ENCODE data around the gene HIPK2. TPM values are rescaled to one million over a fixed set of nuclear protein-coding genes. Genes with fewer than 3 reads are reported as not detected.

Gene HIPK2
- total RNA-seq, 4 donors from 2014 or later = 16.6 to 60.2 (median 35.1) TPM

DNA sequence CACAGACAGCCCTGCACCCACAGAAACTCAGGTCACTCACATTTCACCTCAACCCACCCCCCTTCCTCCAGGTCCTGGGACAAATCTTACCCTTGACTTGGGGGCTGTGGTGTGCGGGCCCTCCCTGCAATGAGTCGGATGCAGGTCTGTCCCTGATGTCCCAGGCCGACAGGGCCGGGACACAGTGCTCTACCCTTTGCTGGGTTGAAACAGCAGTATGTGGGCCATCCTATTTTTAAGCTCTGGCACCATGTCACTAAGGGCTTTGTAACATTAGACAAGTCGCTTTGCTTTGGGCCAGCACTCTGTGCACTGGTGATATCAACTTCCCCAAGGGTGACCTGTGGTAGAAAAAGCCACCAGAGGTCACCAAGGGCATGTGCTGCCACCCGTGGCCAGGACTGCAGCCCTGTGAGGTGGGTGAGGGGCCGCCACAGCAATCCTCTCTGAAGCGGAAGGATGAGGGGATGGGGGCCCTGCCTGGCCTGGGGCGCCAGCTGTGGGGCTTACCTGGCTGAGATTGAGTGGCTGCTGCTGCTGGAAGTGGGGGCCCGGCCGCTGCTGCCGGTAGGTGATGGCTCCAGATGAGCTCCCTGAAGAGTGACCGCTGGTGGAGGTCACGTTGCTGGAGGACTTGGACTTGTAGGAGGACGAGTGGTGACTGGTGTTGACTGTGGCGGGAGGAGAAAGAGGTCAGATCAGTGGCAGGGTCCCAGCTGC, 203.0 kb downstream of the HIPK2 start:
- no peak for DNase-seq
- H3K36me3 ChIP-seq = peaks cover 0 to 61% (median 0%) of the 10 kb centered on the region in 3 donors
- H3K4me1 ChIP-seq = no peaks in the 10 kb centered on the region
- H3K27ac ChIP-seq = no peak overlapping the region
- TF ChIP-seq CTCF (IDR thresholded peaks at IDR 0.05) = no peak
- TF ChIP-seq POLR2A (IDR thresholded peaks at IDR 0.05) = no peak
- no peaks in the 10 kb centered on the region for H3K9me3 ChIP-seq
- H3K4me3 ChIP-seq = no peak overlapping the region
- no peaks in the 10 kb centered on the region for H3K27me3 ChIP-seq

- Histone ChIP-seq H3K27ac (no peak overlapping the region), H3K4me3 (no peak overlapping the region), H3K4me1 (no peaks in the 10 kb centered on the region), H3K36me3 (peaks cover 0 to 67% (median 0%) of the 10 kb centered on the region in 3 donors), H3K27me3 (no peaks in the 10 kb centered on the region), H3K9me3 (no peaks in the 10 kb centered on the region)
- no peak for DNase-seq
- TF ChIP-seq POLR2A (IDR thresholded peaks at IDR 0.05) = no peak
- TF ChIP-seq CTCF (IDR thresholded peaks at IDR 0.05) = no peak
Measured at GRCh38 chr7:139573871-139574270, 203.9 kb downstream of the HIPK2 start.

- peaks cover 0 to 60% (median 0%) of the 10 kb centered on the region in 3 donors for H3K36me3 ChIP-seq
- no peak overlapping the region for H3K27ac ChIP-seq
- no peak for DNase-seq
- H3K4me1 ChIP-seq = no peaks in the 10 kb centered on the region
- no peak overlapping the region for H3K4me3 ChIP-seq
- H3K9me3 ChIP-seq = no peaks in the 10 kb centered on the region
- H3K27me3 ChIP-seq = no peaks in the 10 kb centered on the region
- TF ChIP-seq CTCF (IDR thresholded peaks at IDR 0.05) (no peak), POLR2A (IDR thresholded peaks at IDR 0.05) (no peak)
Measured at GRCh38 chr7:139572704-139573385, 205.0 kb downstream of the HIPK2 start.

DNA sequence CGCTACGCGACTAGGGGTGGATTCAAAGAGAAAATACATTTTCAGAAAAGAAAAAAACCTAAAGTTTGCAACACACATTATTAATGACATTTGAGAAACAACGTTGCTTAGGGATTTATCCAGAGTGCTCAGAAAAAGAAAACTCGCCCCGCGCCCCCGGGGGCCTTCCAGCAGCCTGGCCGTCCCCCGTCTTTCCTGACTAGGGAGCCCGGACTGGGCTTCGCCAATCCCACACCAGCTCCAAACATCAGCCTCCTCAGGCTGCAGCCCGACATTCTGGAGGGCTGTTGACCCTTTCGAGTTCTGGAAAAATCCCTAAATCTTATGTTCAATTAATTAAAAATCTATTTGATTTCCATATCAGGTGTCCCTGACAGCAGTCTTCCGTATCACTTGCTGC, 205.7 kb downstream of the HIPK2 start:
- peaks cover 0 to 58% (median 0%) of the 10 kb centered on the region in 3 donors for H3K36me3 ChIP-seq
- no peak overlapping the region for H3K4me3 ChIP-seq
- H3K4me1 ChIP-seq = no peaks in the 10 kb centered on the region
- H3K27me3 ChIP-seq = no peaks in the 10 kb centered on the region
- TF ChIP-seq CTCF (IDR thresholded peaks at IDR 0.05) = no peak
- no peak for TF ChIP-seq POLR2A (IDR thresholded peaks at IDR 0.05)
- no peak overlapping the region for H3K27ac ChIP-seq
- DNase-seq = no peak
- H3K9me3 ChIP-seq = no peaks in the 10 kb centered on the region

DNA sequence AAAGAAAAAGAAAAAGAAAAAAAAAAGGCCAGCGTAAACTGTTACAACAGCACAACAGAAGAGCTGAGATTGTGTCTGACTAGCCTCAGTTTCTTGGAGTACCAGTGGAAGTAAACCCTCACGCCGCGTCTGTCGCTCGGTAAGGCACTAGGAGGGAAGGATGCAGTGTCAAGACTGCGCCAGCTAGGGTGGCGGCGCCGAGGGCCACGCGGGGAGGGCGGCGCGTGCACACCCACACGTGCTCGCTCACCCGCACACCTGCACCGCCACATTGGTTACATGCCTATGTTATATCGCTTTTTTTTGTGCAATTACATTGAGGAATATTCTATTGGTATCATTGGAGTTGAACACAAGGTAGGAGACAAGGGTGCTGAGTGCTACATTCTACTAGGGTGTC, 206.1 kb downstream of the HIPK2 start:
- Histone ChIP-seq H3K4me1 (no peaks in the 10 kb centered on the region), H3K9me3 (no peaks in the 10 kb centered on the region), H3K27me3 (no peaks in the 10 kb centered on the region), H3K36me3 (peaks cover 0 to 58% (median 0%) of the 10 kb centered on the region in 3 donors), H3K27ac (no peak overlapping the region), H3K4me3 (no peak overlapping the region)
- DNase-seq = no peak
- TF ChIP-seq CTCF (IDR thresholded peaks at IDR 0.05) (no peak), POLR2A (IDR thresholded peaks at IDR 0.05) (no peak)
